IMR-90 (cell line): ENCODE measurements around the gene CHST8.

ENCODE experiments used
- CEBPB ChIP-seq: IDR thresholded peaks from 2 replicates; pipeline ENCODE4 v1.6.1; 2012; ENCODE audit warnings: low read depth, low read length, improper control_type of control experiment
- MAZ ChIP-seq: IDR thresholded peaks from 2 replicates; pipeline ENCODE4 v1.6.1; 2012; ENCODE audit warnings: low read depth, mild to moderate bottlenecking, low read length, improper control_type of control experiment, moderate library complexity, borderline replicate concordance
- POLR2A ChIP-seq: IDR thresholded peaks from 2 replicates; pipeline ENCODE4 v1.6.1; 2012; ENCODE audit warnings: mild to moderate bottlenecking, low read depth, low read length
- TF ChIP-seq, protein P1 (sequence below): conservative IDR thresholded peaks from 2 replicates; pipeline ENCODE4 v1.5.1; 2012; ENCODE audit warnings: mild to moderate bottlenecking, low read depth, low read length, improper control_type of control experiment

GRCh38 chr19:33679696-33680095, 57.9 kb downstream of the CHST8 start:
- TF ChIP-seq, protein P1, sequence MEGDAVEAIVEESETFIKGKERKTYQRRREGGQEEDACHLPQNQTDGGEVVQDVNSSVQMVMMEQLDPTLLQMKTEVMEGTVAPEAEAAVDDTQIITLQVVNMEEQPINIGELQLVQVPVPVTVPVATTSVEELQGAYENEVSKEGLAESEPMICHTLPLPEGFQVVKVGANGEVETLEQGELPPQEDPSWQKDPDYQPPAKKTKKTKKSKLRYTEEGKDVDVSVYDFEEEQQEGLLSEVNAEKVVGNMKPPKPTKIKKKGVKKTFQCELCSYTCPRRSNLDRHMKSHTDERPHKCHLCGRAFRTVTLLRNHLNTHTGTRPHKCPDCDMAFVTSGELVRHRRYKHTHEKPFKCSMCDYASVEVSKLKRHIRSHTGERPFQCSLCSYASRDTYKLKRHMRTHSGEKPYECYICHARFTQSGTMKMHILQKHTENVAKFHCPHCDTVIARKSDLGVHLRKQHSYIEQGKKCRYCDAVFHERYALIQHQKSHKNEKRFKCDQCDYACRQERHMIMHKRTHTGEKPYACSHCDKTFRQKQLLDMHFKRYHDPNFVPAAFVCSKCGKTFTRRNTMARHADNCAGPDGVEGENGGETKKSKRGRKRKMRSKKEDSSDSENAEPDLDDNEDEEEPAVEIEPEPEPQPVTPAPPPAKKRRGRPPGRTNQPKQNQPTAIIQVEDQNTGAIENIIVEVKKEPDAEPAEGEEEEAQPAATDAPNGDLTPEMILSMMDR: no peak
- TF ChIP-seq CEBPB: no peak
- TF ChIP-seq MAZ: no peak
- TF ChIP-seq POLR2A: no peak
